B cell (primary cell): ENCODE results near the gene NEBL. TPM values are rescaled to one million over a fixed set of nuclear protein-coding genes. Genes with fewer than 3 reads are reported as not detected.

Experiments
- ATAC-seq: fragments of 200-7000 bp; cut with Tn5 transposase; one replicate; pipeline ENCODE4 v1.10.0; 2021; ENCODE audit warnings: low read depth, mild to moderate bottlenecking, moderate number of reproducible peaks, moderate library complexity
- CTCF ChIA-PET: fragments of 350-600 bp; sonication (Branson Sonifier 250); formaldehyde crosslinking; loops from one replicate; lab custom pipeline; 2021; ENCODE audit warnings: antibody characterized with exemption, inconsistent platforms; lab: Charles Lee
- POLR2A ChIA-PET: fragments of 350-600 bp; sonication (Branson Sonifier 250); formaldehyde crosslinking; loops from one replicate; lab custom pipeline; 2021; ENCODE audit warnings: antibody characterized with exemption; lab: Charles Lee
- DNase-seq: peaks from one replicate; pipeline ENCODE4 v3.0.0; 2013
- H2AFZ ChIP-seq: 2 replicates; pipeline ENCODE4 v1.6.1; 2012; ENCODE audit warnings: mild to moderate bottlenecking, low read depth, low read length; ENCODE audit not compliant: insufficient read depth, poor library complexity, severe bottlenecking
- H3K27ac ChIP-seq, 2 donors: 1 replicate in 1 of 2; 2 replicates in 1 of 2; pipeline ENCODE4 v1.5.1; 2012 to 2013; ENCODE audit warnings: low read length in 2 of 2, mild to moderate bottlenecking in 2 of 2, moderate library complexity in 1 of 2
- H3K27me3 ChIP-seq, 4 experiments: fragments of 200-600 bp in 1 of 4; sonication (generic) in 1 of 4; replicated peaks in 1 of 4; 1 replicate in 2 of 4; 2 replicates in 2 of 4; pipeline versions ENCODE4 v1.6.1 to v1.7.0; 2013 to 2016; ENCODE audit warnings: low read length in 3 of 4, mild to moderate bottlenecking in 2 of 4, mixed read lengths in 1 of 4, moderate library complexity in 1 of 4; ENCODE audit not compliant: insufficient read depth in 4 of 4, control insufficient read depth in 3 of 4; ENCODE audit errors: control extremely low read depth in 1 of 4
- H3K36me3 ChIP-seq, 2 experiments: replicated peaks in 1 of 2; 1 replicate in 1 of 2; 2 replicates in 1 of 2; pipeline versions ENCODE4 v1.6.1 to v1.7.1; 2013; ENCODE audit warnings: low read length in 1 of 2; ENCODE audit not compliant: insufficient read depth in 2 of 2, control insufficient read depth in 1 of 2; ENCODE audit errors: control extremely low read depth in 1 of 2, extremely low read depth in 1 of 2
- H3K4me1 ChIP-seq, 2 donors: fragments of 200-600 bp in 1 of 2; sonication (generic) in 1 of 2; 1 replicate in 1 of 2; 2 replicates in 1 of 2; pipeline versions ENCODE4 v1.5.1 to v1.6.1; 2013 to 2017; ENCODE audit warnings: low read length in 2 of 2; ENCODE audit not compliant: control insufficient read depth in 2 of 2, insufficient read depth in 2 of 2
- H3K4me2 ChIP-seq: replicated peaks from 2 replicates; pipeline ENCODE3; 2012; ENCODE audit warnings: mild to moderate bottlenecking, low read depth, low read length; ENCODE audit not compliant: poor library complexity, severe bottlenecking
- H3K4me3 ChIP-seq, 5 experiments: fragments of 200-600 bp in 1 of 5; sonication (generic) in 1 of 5; 1 replicate in 3 of 5; 2 replicates in 2 of 5; pipeline versions ENCODE4 v1.5.1 to v1.7.0; 2011 to 2016; ENCODE audit warnings: low read length in 4 of 5, mild to moderate bottlenecking in 4 of 5, low read depth in 2 of 5, control low read depth in 1 of 5, moderate library complexity in 1 of 5; ENCODE audit not compliant: insufficient read depth in 1 of 5; ENCODE audit errors: control extremely low read depth in 1 of 5, extremely low read depth in 1 of 5
- H3K79me2 ChIP-seq: fragments of 200-600 bp; sonication (generic); one replicate; pipeline ENCODE4 v1.6.0; 2016; ENCODE audit warnings: low read length; ENCODE audit not compliant: control insufficient read depth, insufficient read depth
- H3K9ac ChIP-seq: fragments of 200-600 bp; sonication (generic); 2 replicates; pipeline ENCODE4 v1.6.1; 2017; ENCODE audit warnings: mild to moderate bottlenecking, low read length, moderate library complexity
- H3K9me3 ChIP-seq, 3 donors: one replicate each; pipeline versions ENCODE4 v1.6.1 to v1.7.1; 2013; ENCODE audit warnings: low read length in 2 of 3; ENCODE audit not compliant: control insufficient read depth in 2 of 3, insufficient read depth in 1 of 3; ENCODE audit errors: control extremely low read depth in 1 of 3
- H4K20me1 ChIP-seq: 2 replicates; pipeline ENCODE4 v1.6.0; 2012; ENCODE audit warnings: mild to moderate bottlenecking, low read length; ENCODE audit not compliant: insufficient read depth, control insufficient read depth, poor library complexity, severe bottlenecking
- H3K27ac Mint-ChIP-seq: one replicate; pipeline ENCODE4 v1.8.0; 2021; ENCODE audit warnings: mixed read lengths
- H3K27me3 Mint-ChIP-seq: one replicate; pipeline ENCODE4 v1.8.0; 2021; ENCODE audit warnings: mixed read lengths
- H3K4me1 Mint-ChIP-seq: one replicate; pipeline ENCODE4 v1.8.0; 2021; ENCODE audit warnings: mixed read lengths
- H3K4me3 Mint-ChIP-seq: one replicate; pipeline ENCODE4 v1.8.0; 2021; ENCODE audit warnings: mixed read lengths
- H3K9me3 Mint-ChIP-seq: one replicate; pipeline ENCODE4 v1.8.0; 2022; ENCODE audit warnings: mixed read lengths; ENCODE audit not compliant: insufficient read depth
- CTCF ChIP-seq: fragments of 200-600 bp; IDR thresholded peaks from one replicate; pipeline ENCODE4 v1.8.0; 2022; ENCODE audit warnings: antibody characterized with exemption, mild to moderate bottlenecking
- EZH2 ChIP-seq: IDR thresholded peaks from 2 replicates; pipeline ENCODE4 v1.6.1; 2012; ENCODE audit warnings: borderline replicate concordance, low read depth, mild to moderate bottlenecking, moderate library complexity, low read length; ENCODE audit not compliant: insufficient read depth, poor library complexity, severe bottlenecking
- WGBS: methylation state at CpG from one replicate; pipeline ENCODE4 v1.1.5; 2013; ENCODE audit warnings: missing lambda C conversion rate; ENCODE audit not compliant: insufficient coverage; 5-methylcytosine and 5-hydroxymethylcytosine counted together
- intact Hi-C: fragments of 100-400 bp; cut with micrococcal nuclease; formaldehyde crosslinking; loops from one replicate; pipeline ENCODE4 v1.10.0; 2022
- polyA plus RNA-seq: library from polyadenylated mRNA; depleted of rRNA; stranded (reverse); fragments of >200 nt; gene quantifications from 2 replicates; pipeline ENCODE4 v1.2.3, GENCODE V29; 2012
- total RNA-seq, 2 donors: library from RNA; stranded (reverse); fragments of 120-200 nt in 1 of 2; gene quantifications; 1 replicate in 1 of 2; 2 replicates in 1 of 2; pipeline versions ENCODE4 v1.2.3 to v1.2.4, GENCODE V29; 2013 to 2022

The NEBL gene
- total and polyA plus RNA-seq, 2 donors (not counting 1 experiment from before 2014, with no cell fraction given): not detected

GRCh38 chr10:20855398-20856038 is 41.6 kb downstream of the NEBL start:
- no peak overlapping the region for H3K9ac ChIP-seq
- no peak overlapping the region for H3K27ac ChIP-seq
- H3K4me1 ChIP-seq: no peaks in the 10 kb centered on the region
- no peak for DNase-seq
- H3K36me3 ChIP-seq: no peaks in the 10 kb centered on the region
- H2AFZ ChIP-seq: no peak overlapping the region
- Mint-ChIP-seq H3K27ac (no peak overlapping the region), H3K4me1 (no peaks in the 10 kb centered on the region), H3K9me3 (no peaks in the 10 kb centered on the region), H3K27me3 (no peaks in the 10 kb centered on the region), H3K4me3 (no peak overlapping the region)
- POLR2A ChIA-PET: no interaction called here
- WGBS: no CpG with 5 or more reads among the region's 5 CpGs
- intact Hi-C loops: loop anchor here (5.0 kb wide), 1 partner anchor 1097 kb away; no protein-coding TSS in a partner anchor
- no peak for ATAC-seq
- no peak for TF ChIP-seq CTCF
- no peak for TF ChIP-seq EZH2
- no peak overlapping the region for H3K4me2 ChIP-seq
- H3K9me3 ChIP-seq: peaks cover 0 to 2% (median 0%) of the 10 kb centered on the region in 3 donors
- H3K79me2 ChIP-seq: no peaks in the 10 kb centered on the region
- no peaks in the 10 kb centered on the region for H3K27me3 ChIP-seq
- CTCF ChIA-PET: no interaction called here
- no peaks in the 10 kb centered on the region for H4K20me1 ChIP-seq
- H3K4me3 ChIP-seq: no peak overlapping the region

- ChIA-PET CTCF (no interaction called here), POLR2A (no interaction called here)
- no peak overlapping the region for H2AFZ ChIP-seq
- H3K79me2 ChIP-seq: no peaks in the 10 kb centered on the region
- Mint-ChIP-seq H3K4me3 (no peak overlapping the region), H3K4me1 (no peaks in the 10 kb centered on the region), H3K9me3 (no peaks in the 10 kb centered on the region), H3K27ac (no peak overlapping the region), H3K27me3 (no peaks in the 10 kb centered on the region)
- TF ChIP-seq CTCF (no peak), EZH2 (no peak)
- peaks cover 0 to 2% (median 0%) of the 10 kb centered on the region in 3 donors for H3K9me3 ChIP-seq
- DNase-seq: no peak
- H3K9ac ChIP-seq: no peak overlapping the region
- H3K4me1 ChIP-seq: no peaks in the 10 kb centered on the region
- no peaks in the 10 kb centered on the region for H4K20me1 ChIP-seq
- intact Hi-C loops: no loop called here
- no peaks in the 10 kb centered on the region for H3K27me3 ChIP-seq
- no peak overlapping the region for H3K4me2 ChIP-seq
- no peak overlapping the region for H3K4me3 ChIP-seq
- no peaks in the 10 kb centered on the region for H3K36me3 ChIP-seq
- no peak overlapping the region for H3K27ac ChIP-seq
- no peak for ATAC-seq
- no CpG with 5 or more reads among the region's 2 CpGs for WGBS
These were observed 43.8 kb downstream of the NEBL start for GRCh38 chr10:20853276-20853675.
